GM21447 (cell line): ENCODE measurements around the gene NR1I3.
"Not testable (repeated sequence)": the region's sequence is repeated elsewhere in the genome, so short reads cannot be mapped to it uniquely, and the experiment has no call there.

Experiments
- ATAC-seq: cut with Tn5 transposase; IDR thresholded peaks from one replicate; pipeline ENCODE4 v1.9.1; 2021; ENCODE audit not compliant: unreplicated experiment

Gene NR1I3

GRCh38 chr1:161238039-161238473 lies at the start of gene NR1I3:
NR1I3 (minus strand) TSS chr1:161238203; CDS start chr1:161236565, 1,638 bp downstream.
- ATAC-seq, result no peak

DNA sequence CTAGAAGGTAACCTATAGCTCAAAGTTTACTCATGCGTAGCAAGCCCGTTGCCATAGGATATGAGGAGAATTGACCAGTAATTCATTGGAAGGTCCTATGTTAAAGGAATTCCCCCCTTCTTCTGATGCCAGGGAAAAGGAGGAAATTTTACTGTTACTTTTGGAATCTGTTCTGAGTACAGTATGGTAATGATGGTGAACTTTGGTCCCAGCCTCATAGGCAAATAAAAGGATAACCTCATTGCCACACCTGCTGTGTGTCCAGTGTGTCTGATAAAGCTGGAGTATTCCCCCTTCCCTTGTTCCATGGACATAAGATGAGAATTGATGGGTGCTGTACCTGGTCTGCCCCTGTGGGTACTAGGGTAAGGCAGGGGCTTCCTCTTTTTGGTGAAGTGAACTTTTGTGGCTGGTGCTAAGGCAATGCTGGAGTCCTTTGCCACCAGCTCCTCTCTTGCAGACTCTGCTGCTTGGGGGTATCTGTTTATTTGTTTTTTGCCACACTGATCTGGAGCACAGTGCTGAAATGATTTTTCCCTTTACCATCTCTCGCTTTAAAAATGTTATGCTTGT lies 49.6 kb upstream of the NR1I3 start:
- no peak for ATAC-seq

DNA sequence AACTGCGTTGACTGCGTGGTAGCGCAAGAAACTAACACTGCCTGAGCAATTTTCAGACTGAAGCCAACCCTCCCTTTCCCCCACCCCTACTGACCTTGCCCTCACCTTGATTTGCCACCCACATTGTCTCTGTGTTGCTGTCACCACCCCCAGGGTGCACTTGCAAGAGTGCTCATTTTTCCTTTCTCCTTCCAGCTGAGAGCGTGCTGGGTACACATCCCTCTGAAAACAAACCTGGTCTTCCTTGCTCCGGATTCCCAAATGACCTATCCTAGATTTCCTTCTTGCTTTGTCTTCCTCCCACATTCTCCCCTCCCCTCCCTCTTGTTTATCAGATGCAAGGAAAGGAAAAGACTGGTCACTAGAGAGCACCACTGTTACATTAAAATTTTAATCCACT lies 47.5 kb upstream of the NR1I3 start:
- no peak for ATAC-seq

- ATAC-seq, result no peak
Observed at GRCh38 chr1:161285113-161285512, 47.1 kb upstream of the NR1I3 start.

DNA sequence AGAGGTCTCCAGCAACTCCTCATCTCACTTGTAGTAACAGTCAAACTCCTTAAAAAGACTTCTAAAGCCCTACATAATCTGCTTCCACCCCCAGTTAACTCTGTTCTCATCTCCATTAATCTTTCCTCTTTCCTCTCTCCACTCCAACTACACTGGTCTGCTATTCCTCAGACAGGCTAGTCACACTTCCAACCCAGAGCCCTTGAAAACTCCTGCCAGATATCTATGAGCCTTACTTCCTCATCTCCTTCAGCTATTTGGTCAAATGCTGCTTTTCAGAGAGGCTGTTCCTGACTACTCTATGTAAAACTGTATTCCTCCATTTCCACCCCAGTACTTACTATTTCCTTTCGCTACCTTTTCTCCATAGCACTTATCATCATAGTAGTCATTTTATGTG lies 45.0 kb upstream of the NR1I3 start:
- ATAC-seq, result no peak

DNA sequence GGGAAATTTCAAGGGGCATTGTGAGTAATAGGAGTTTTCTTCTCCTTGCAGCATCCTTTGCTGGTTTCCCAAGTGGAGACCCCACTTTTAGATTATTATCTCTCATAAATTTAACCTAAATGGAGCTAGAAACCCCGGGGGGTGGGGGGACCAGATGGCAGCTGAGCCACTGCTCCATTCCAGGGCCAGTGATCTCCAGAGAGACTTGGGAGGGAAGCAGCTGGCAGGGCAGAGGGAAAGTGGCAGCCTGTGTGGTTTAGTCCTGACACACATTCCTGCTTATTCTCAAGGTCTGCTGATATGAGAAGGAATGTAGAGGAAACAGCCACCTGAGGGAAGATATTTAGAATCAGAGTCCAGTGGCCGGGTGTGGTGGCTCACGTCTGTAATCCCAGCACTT lies 36.9 kb upstream of the NR1I3 start:
- no peak for ATAC-seq

DNA sequence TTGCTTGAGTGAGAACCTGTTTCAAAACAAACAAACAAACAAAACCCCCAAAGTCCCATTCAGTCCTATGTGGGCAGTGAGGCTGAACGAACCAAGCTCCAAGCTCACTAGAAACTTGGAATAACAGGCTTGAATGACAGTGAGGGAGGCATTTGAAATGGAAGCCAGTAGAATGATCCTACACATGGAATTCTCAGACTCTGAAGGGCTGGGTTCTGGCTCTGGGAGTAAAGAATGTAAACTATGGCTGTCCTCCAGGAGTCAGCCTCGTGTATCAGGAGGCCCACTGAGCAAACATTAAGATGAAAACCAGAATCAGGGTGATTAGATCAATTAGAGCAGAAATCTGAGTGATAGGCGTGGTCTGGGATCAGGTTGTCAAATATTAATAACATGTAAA lies 35.4 kb upstream of the NR1I3 start:
- no peak for ATAC-seq

- no peak for ATAC-seq
Observed at GRCh38 chr1:161267321-161267720, 29.3 kb upstream of the NR1I3 start.

DNA sequence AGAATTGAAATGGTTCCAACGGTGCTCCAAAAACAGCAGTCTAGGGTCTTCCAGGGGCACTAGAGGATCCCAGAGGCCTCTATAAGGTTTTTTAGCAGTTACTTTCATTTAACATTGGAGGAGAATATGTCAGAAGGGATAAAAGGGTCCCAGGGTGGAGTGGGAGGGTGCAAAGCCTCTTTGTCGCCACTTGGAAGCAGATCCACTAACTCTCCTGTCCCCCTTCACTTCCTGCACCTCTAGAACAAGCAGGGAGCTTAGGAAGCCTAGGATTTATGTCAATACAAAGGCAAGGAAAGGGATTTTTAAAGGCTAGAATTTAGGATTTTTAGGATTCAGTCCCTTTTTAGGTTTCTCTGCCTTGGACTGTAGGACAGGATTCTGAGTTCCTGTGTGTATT lies 28.8 kb upstream of the NR1I3 start:
- no peak for ATAC-seq

DNA sequence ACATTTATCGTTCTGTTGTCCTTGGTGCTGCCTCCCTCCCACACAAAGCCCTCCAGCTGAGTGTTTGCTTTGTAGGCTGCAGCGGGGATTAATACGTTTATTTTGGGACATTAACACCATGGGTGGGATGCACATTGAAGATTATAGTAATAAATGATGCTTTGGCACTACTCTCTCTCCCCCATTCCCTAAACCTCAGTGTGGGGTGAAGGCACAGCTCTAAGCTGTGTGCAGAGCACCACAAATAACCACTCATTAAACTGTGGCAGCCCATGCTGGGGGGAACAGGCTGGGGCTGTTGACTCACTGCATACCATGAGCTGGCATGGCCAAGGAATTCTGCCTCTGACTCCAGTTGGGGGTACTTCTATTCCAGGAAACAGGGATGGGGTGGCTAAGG lies 28.2 kb upstream of the NR1I3 start:
- ATAC-seq, result no peak

- no peak for ATAC-seq
Observed at GRCh38 chr1:161265305-161265704, 27.3 kb upstream of the NR1I3 start.

- ATAC-seq, result no peak
Observed at GRCh38 chr1:161261261-161262235, 23.5 kb upstream of the NR1I3 start.

- ATAC-seq, result no peak
Observed at GRCh38 chr1:161260376-161261260, 22.6 kb upstream of the NR1I3 start.

GRCh38 chr1:161259765-161260164 lies 21.8 kb upstream of the NR1I3 start:
- no peak for ATAC-seq

DNA sequence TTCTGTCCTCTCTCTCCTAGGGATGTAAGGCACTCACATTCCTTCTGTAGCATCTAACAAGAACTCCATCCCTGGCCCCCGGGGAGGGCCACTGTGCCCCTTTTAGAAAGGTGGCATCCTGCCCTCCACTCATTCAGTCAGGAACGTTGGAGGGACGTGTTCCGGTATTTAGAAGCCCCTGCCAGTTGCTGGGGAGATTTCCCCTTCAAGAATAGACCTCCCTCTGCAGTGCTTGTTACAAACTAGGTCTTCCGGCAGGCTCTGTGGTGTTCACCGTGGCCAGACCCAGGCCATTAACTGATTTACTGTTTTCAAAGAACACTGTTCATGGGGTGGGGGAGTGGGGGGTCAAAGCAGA lies 21.3 kb upstream of the NR1I3 start:
- no peak for ATAC-seq

DNA sequence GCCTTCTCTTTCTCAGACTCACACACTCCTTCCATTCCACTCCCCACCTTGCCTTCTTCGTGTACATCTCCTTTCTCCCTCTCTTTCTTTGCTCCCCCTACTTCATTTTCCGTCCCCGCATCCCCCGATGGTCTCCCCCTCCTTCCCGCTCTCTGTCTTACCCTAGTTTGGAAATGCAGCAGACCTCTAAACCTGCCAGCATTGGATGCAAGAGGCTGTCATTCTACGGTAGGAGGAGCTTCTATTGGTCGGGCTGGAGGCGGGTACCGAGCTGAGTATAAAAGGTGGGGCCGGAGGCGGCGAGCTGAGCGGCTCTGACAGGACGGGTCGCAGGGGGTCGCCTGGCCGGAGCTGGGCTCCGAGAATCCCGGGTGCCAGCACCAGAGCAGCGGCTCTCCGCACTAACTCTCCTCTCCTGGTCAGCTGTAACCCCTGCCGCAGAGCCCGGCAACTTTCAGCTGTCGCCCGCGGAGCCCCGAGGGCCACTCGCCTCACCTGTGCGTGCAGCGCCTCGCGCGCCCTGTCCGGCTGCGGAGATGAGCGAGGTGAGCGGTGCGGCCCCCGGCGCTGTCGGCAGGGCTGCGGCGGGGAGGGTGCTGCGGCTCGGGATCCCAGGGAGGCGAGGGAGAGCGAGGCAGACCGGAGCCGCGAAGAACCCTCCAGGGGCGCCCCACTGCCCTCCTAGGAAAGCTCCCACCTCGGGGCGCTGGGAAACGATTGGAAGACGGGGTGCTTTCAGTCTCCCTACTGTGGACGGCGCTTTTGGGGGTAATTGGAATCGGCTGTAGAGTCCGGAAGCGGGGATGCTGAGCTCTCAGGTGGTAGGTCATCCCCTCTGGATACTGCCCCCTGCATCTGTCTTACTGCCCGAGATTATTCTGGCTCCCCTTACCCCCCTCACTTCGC lies 20.7 kb upstream of the NR1I3 start, which contains the start of gene PCP4L1:
Gene PCP4L1 (plus strand): TSS at position 307 of the 906 bp plus-strand sequence. CDS start 230 bp downstream, at position 537.
- ATAC-seq, result no peak

DNA sequence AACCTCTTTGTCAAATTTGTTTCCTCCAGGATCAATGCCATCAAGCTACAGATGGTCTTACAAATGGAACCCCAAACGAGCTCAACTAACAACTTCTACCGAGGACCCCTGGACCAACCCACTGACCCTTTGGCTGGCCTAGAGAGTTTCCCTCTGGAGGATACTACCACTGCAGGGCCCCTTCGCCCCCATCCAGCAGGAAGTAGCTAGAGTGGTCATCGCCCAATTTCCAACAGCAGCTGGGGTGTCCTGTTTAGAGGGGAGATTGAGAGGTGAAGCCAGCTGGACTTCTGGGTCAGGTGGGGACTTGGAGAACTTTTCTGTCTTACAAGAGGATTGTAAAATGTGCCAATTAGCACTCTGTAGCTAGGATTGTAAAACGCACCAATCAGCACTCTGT lies 19.1 kb upstream of the NR1I3 start:
- ATAC-seq, result not testable (repeated sequence)

GRCh38 chr1:161255955-161256520 lies 18.0 kb upstream of the NR1I3 start:
- not testable (repeated sequence) for ATAC-seq

DNA sequence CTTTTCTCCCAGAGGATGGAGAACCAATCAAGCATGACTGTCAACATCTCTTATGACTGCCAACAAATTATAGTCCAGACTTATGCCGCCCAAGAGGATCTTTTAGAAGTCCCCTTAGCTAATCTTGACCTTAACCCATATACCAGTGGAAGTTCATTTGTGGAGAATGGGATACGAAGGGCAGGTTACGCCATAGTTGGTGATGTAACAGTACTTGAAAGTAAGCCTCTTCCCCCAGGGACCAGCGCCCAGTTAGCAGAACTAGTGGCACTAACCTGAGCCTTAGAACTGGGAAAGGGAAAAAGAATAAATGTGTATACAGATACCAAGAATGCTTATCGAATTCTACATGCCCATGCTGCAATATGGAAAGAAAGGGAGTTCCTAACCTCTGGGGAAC lies 17.3 kb upstream of the NR1I3 start:
- ATAC-seq, result not testable (repeated sequence)

- no peak for ATAC-seq
Observed at GRCh38 chr1:161251579-161251978, 13.6 kb upstream of the NR1I3 start.
